RWPE1 (cell line): ENCODE measurements around the gene NUP88.

Experiments used
- CTCF ChIA-PET: fragments of 350-600 bp; sonication (Branson Sonifier 250); formaldehyde crosslinking; extraction: SDS; loops from one replicate; lab custom pipeline; 2021; lab: Yijun Ruan, JAX
- POLR2A ChIA-PET: fragments of 400-600 bp; formaldehyde crosslinking; extraction: SDS; loops from one replicate; lab custom pipeline; 2020; ENCODE audit warnings: antibody characterized with exemption; ENCODE audit not compliant: low non-redundant PET; lab: Yijun Ruan, JAX
- DNase-seq: peaks from one replicate; pipeline ENCODE4 v3.0.0; 2012; ENCODE audit warnings: low spot score
- H3K27ac ChIP-seq: fragments of 450-650 bp; 2 replicates; pipeline ENCODE4 v1.5.1; 2017
- TF ChIP-seq, protein P1 (sequence below): fragments of 450-650 bp; conservative IDR thresholded peaks from 2 replicates; pipeline ENCODE4 v1.5.1; 2017; ENCODE audit warnings: low read depth, mild to moderate bottlenecking

NUP88 gene

DNA sequence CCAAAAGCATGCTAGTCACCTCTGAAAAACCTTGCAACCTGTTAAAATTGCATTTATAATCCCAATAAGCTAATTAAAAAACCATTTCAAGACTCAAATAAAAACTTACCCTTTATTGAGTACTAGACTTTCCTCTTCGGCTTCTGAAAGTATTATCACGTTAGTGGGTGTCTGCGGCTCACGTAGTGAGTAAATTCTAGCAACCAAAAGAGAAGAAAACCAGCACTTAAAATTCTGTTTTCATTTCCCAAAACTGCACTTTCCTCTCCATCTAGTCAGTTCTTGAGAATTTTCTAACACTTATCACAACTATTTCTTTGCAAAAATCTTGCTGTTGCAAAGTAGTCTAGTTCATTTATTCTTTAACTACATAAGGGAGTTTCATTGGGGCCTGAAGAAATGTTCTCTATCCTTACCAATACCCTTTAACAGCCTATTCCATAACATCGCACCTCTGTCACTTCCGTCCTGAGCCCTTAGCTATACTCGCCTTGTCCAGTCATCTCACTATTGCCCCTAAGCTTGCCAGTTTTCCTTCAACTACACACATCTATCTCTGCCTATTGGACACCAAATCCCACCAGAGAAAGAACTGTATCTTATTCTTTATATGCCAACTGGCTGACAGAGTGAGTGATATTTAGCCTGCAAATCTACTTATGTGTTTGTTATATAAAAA is 8.7 kb downstream of the NUP88 start:
- CTCF ChIA-PET, result interaction anchor here (0.6 kb wide), 1 partner anchor 1325 kb away, joined by 3 read pairs; no protein-coding TSS in a partner anchor
- TF ChIP-seq, protein P1, sequence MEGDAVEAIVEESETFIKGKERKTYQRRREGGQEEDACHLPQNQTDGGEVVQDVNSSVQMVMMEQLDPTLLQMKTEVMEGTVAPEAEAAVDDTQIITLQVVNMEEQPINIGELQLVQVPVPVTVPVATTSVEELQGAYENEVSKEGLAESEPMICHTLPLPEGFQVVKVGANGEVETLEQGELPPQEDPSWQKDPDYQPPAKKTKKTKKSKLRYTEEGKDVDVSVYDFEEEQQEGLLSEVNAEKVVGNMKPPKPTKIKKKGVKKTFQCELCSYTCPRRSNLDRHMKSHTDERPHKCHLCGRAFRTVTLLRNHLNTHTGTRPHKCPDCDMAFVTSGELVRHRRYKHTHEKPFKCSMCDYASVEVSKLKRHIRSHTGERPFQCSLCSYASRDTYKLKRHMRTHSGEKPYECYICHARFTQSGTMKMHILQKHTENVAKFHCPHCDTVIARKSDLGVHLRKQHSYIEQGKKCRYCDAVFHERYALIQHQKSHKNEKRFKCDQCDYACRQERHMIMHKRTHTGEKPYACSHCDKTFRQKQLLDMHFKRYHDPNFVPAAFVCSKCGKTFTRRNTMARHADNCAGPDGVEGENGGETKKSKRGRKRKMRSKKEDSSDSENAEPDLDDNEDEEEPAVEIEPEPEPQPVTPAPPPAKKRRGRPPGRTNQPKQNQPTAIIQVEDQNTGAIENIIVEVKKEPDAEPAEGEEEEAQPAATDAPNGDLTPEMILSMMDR, result no peak
- H3K27ac ChIP-seq, result no peak overlapping the region
- POLR2A ChIA-PET, result interaction anchor here (0.7 kb wide), 1 partner anchor 45 kb away, joined by 6 read pairs; no protein-coding TSS in a partner anchor
- no peak for DNase-seq

DNA sequence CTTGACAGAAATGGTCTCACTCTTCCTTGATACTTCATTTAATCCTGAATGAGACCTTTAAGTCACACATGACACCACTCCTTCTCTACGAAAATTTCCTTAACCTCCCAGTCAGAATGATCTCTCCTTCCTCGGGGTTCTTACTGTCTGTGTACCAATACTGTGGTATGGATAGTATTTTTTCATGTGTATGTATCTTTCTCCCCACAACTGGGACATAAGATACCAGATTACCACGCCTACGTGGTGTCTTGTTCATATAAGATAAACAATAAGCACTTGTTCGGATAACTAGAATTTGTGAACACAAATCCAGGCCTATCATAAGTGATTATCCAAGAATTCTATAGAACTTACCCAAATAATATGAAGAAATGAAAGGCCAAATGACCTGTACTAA is 11.3 kb downstream of the NUP88 start:
- TF ChIP-seq, protein P1, result no peak
- no peak for DNase-seq
- ChIA-PET CTCF (no interaction called here), POLR2A (no interaction called here)
- no peak overlapping the region for H3K27ac ChIP-seq

DNA sequence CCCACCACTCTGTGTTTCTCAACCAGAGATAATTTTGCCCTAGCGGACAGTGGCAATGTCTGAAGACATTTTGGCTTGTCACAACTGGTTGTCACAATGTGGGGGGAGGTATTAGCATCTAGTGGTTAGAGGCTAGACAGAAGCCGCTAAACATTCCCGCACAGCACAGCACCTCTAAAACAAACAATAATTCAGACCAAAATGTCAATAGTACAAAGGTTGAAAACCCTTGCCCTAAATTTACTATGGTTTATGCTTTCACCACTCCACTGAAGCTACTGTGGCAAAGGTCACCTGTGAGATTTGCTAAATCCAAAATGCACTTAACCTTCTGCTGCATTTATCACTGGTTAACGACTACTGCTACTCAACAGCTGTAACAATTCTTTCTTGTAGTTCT is 14.1 kb downstream of the NUP88 start:
- TF ChIP-seq, protein P1, result no peak
- DNase-seq, result no peak
- CTCF ChIA-PET, result interaction anchor here (0.6 kb wide), 2 partner anchors 33 to 909 kb away, joined by 3 to 5 read pairs; no protein-coding TSS in a partner anchor
- POLR2A ChIA-PET, result no interaction called here
- H3K27ac ChIP-seq, result no peak overlapping the region

DNA sequence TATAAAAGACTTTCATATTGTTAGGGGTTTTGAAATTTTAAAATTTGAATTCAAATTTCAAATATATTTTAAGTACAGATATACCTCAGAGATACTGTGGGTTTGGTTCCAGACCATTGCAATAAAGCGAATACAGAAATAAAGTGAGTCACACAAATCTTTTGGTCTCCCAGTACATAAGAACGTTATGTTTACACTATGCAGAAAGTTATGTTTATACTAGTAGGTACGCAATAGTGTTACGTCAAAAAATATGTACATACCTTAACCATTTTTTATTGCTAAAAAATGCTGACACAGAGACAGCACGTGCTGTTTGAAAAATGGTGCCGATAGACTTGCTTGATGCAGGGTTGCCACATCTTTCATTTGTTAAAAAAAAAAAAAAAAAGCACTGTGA is 19.7 kb downstream of the NUP88 start:
- no peak overlapping the region for H3K27ac ChIP-seq
- DNase-seq, result no peak
- ChIA-PET CTCF (interaction anchor here (0.6 kb wide), 1 partner anchor 1033 kb away, joined by 3 read pairs; no protein-coding TSS in a partner anchor), POLR2A (no interaction called here)
- TF ChIP-seq, protein P1, result no peak

DNA sequence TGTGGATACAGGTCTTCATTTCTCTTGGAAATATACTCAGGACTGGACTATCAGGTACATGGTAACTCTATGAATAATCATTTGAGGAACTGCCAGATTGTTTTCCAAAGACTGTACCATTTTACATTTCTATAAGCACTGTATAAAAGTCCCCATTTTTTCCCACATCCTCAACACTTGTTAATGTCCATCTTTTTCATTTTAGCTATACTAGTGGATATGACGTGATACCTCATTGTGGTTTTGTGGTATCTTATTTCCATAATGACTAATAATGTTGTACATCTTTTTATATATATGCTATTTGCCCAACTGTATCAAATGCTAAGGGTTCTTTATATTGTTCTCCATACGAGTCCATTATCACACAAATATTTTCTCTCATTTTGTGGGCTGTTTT is 22.9 kb downstream of the NUP88 start:
- TF ChIP-seq, protein P1, result no peak
- POLR2A ChIA-PET, result no interaction called here
- no peak overlapping the region for H3K27ac ChIP-seq
- CTCF ChIA-PET, result no interaction called here
- DNase-seq, result no peak

DNA sequence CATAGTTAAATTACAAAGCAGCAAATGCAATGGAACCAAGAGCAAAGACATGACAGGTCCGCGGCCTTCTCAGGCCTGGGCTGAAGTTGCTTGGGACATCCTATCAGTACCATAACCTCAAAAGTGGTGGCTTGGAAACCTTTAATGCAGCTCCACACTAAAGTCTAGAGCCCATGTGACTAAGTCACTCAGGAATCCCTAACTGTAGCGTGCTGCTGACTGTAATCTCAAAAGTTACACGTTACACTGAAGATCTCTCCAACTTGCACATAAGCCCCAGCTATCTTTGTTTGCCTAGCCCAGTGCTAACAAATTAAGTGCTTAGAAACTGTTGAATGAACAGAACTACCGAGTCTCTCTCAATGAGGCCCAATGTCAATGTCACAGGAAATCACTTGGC is 27.8 kb downstream of the NUP88 start:
- CTCF ChIA-PET, result interaction anchor here (0.6 kb wide), 2 partner anchors 27 to 146 kb away, joined by 4 to 5 read pairs; no protein-coding TSS in a partner anchor
- POLR2A ChIA-PET, result no interaction called here
- TF ChIP-seq, protein P1, result no peak
- no peak for DNase-seq
- H3K27ac ChIP-seq, result no peak overlapping the region
